ENCODE data around the gene HAUS7.

Gene HAUS7

GRCh38 chrX:153400146-153401132 lies 69.9 kb downstream of the HAUS7 start (continued):
- TF ChIP-seq ZNF2 (tag by site-specific recombination; IDR thresholded peaks at IDR 0.05) (0 out of 2 replicates have a peak, but pooled peaks have one; percentile 35), ZNF664 (tag by site-specific recombination; IDR thresholded peaks at IDR 0.05) (no peak), ZNF501 (tag by site-specific recombination; IDR thresholded peaks at IDR 0.05) (0 out of 2 replicates have a peak, but pooled peaks have one; percentile 30), YY1 (tag by site-specific recombination; IDR thresholded peaks at IDR 0.05) (0 out of 2 replicates have a peak, but pooled peaks have one; percentile 29), ZNF398 (tag by site-specific recombination; IDR thresholded peaks at IDR 0.05) (no peak), ZSCAN30 (tag by site-specific recombination; IDR thresholded peaks at IDR 0.05) (no peak), SCRT2 (tag by site-specific recombination; IDR thresholded peaks at IDR 0.05) (peak; percentile 82), ZSCAN5A (tag by site-specific recombination; IDR thresholded peaks at IDR 0.05) (no peak), ZNF248 (tag by site-specific recombination; IDR thresholded peaks at IDR 0.05) (no peak), ZNF280D (tag by site-specific recombination; IDR thresholded peaks at IDR 0.05) (no peak), KLF17 (tag by site-specific recombination; IDR thresholded peaks at IDR 0.05) (0 out of 2 replicates have a peak, but pooled peaks have one; percentile 23), CTCF (tag by site-specific recombination; IDR thresholded peaks at IDR 0.05) (peak; percentile 82), ZNF623 (tag by site-specific recombination; IDR thresholded peaks at IDR 0.05) (no peak), ZBTB7A (tag by site-specific recombination; IDR thresholded peaks at IDR 0.05; ENCODE audit: low read depth) (no peak)
- TF ChIP-seq, protein P1, sequence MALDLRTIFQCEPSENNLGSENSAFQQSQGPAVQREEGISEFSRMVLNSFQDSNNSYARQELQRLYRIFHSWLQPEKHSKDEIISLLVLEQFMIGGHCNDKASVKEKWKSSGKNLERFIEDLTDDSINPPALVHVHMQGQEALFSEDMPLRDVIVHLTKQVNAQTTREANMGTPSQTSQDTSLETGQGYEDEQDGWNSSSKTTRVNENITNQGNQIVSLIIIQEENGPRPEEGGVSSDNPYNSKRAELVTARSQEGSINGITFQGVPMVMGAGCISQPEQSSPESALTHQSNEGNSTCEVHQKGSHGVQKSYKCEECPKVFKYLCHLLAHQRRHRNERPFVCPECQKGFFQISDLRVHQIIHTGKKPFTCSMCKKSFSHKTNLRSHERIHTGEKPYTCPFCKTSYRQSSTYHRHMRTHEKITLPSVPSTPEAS (tag by site-specific recombination; IDR thresholded peaks at IDR 0.05), result no peak
- TF ChIP-seq, protein P2, sequence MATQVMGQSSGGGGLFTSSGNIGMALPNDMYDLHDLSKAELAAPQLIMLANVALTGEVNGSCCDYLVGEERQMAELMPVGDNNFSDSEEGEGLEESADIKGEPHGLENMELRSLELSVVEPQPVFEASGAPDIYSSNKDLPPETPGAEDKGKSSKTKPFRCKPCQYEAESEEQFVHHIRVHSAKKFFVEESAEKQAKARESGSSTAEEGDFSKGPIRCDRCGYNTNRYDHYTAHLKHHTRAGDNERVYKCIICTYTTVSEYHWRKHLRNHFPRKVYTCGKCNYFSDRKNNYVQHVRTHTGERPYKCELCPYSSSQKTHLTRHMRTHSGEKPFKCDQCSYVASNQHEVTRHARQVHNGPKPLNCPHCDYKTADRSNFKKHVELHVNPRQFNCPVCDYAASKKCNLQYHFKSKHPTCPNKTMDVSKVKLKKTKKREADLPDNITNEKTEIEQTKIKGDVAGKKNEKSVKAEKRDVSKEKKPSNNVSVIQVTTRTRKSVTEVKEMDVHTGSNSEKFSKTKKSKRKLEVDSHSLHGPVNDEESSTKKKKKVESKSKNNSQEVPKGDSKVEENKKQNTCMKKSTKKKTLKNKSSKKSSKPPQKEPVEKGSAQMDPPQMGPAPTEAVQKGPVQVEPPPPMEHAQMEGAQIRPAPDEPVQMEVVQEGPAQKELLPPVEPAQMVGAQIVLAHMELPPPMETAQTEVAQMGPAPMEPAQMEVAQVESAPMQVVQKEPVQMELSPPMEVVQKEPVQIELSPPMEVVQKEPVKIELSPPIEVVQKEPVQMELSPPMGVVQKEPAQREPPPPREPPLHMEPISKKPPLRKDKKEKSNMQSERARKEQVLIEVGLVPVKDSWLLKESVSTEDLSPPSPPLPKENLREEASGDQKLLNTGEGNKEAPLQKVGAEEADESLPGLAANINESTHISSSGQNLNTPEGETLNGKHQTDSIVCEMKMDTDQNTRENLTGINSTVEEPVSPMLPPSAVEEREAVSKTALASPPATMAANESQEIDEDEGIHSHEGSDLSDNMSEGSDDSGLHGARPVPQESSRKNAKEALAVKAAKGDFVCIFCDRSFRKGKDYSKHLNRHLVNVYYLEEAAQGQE (tag by site-specific recombination; IDR thresholded peaks at IDR 0.05), result no peak
- TF ChIP-seq, protein P3, sequence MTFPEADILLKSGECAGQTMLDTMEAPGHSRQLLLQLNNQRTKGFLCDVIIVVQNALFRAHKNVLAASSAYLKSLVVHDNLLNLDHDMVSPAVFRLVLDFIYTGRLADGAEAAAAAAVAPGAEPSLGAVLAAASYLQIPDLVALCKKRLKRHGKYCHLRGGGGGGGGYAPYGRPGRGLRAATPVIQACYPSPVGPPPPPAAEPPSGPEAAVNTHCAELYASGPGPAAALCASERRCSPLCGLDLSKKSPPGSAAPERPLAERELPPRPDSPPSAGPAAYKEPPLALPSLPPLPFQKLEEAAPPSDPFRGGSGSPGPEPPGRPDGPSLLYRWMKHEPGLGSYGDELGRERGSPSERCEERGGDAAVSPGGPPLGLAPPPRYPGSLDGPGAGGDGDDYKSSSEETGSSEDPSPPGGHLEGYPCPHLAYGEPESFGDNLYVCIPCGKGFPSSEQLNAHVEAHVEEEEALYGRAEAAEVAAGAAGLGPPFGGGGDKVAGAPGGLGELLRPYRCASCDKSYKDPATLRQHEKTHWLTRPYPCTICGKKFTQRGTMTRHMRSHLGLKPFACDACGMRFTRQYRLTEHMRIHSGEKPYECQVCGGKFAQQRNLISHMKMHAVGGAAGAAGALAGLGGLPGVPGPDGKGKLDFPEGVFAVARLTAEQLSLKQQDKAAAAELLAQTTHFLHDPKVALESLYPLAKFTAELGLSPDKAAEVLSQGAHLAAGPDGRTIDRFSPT (tag by site-specific recombination; IDR thresholded peaks at IDR 0.05), result 0 out of 2 replicates have a peak, but pooled peaks have one; percentile 15
- TF ChIP-seq, protein P4, sequence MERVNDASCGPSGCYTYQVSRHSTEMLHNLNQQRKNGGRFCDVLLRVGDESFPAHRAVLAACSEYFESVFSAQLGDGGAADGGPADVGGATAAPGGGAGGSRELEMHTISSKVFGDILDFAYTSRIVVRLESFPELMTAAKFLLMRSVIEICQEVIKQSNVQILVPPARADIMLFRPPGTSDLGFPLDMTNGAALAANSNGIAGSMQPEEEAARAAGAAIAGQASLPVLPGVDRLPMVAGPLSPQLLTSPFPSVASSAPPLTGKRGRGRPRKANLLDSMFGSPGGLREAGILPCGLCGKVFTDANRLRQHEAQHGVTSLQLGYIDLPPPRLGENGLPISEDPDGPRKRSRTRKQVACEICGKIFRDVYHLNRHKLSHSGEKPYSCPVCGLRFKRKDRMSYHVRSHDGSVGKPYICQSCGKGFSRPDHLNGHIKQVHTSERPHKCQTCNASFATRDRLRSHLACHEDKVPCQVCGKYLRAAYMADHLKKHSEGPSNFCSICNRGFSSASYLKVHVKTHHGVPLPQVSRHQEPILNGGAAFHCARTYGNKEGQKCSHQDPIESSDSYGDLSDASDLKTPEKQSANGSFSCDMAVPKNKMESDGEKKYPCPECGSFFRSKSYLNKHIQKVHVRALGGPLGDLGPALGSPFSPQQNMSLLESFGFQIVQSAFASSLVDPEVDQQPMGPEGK (tag by site-specific recombination; IDR thresholded peaks at IDR 0.05), result peak; percentile 36; the same call in 1 of the 2 replicates

All from HEK293 (cell line).